ENCODE data around the gene TIMM10B. TPM values are rescaled to one million over a fixed set of nuclear protein-coding genes. Genes with fewer than 3 reads are reported as not detected.

The TIMM10B gene
- polyA plus RNA-seq, 2 of the 4 experiments (the other 2 are of a cell fraction), result 24.4 to 35.6 TPM

- WGBS (ENCODE audit: missing lambda C conversion rate), result 64% methylated on average over 2 of the region's 2 CpGs
- ATAC-seq (no peak), DNase-seq (ENCODE audit: low read depth in 1 of 2, low spot score in 1 of 2) (no peak), FAIRE-seq (no peak)
- no peak overlapping the region for H3K27ac ChIP-seq
- H3K4me2 ChIP-seq, result no peak overlapping the region
- TF ChIP-seq POLR2A (IDR thresholded peaks at IDR 0.05; ENCODE audit: low read length) (no peak), MYC (IDR thresholded peaks at IDR 0.05; ENCODE audit: borderline replicate concordance, low read length) (no peak), RARB (CRISPR knock-in tag; IDR thresholded peaks at IDR 0.05) (no peak), ZFP36 (IDR thresholded peaks at IDR 0.05; ENCODE audit: borderline replicate concordance, partially characterized antibody) (no peak), CBX8 (IDR thresholded peaks at IDR 0.05) (no peak), EHF (CRISPR knock-in tag; IDR thresholded peaks at IDR 0.05) (no peak), CHD4 (IDR thresholded peaks at IDR 0.05; ENCODE audit: borderline replicate concordance) (no peak), HMGXB4 (CRISPR knock-in tag; IDR thresholded peaks at IDR 0.05; ENCODE audit: borderline replicate concordance) (no peak), FOXS1 (CRISPR knock-in tag; IDR thresholded peaks at IDR 0.05) (no peak), PBX3 (IDR thresholded peaks at IDR 0.05) (no peak), CBX2 (IDR thresholded peaks at IDR 0.05; ENCODE audit: borderline replicate concordance, low read depth) (no peak), RAD21 (conservative IDR thresholded peaks at IDR 0.05 in 1 of 2, IDR thresholded peaks at IDR 0.05 in 1 of 2) (no peak), HOXA7 (CRISPR knock-in tag; IDR thresholded peaks at IDR 0.05) (no peak), BCL3 (IDR thresholded peaks at IDR 0.05) (no peak), JUN (IDR thresholded peaks at IDR 0.05) (no peak), SREBF2 (IDR thresholded peaks at IDR 0.05) (no peak), REST (IDR thresholded peaks at IDR 0.05) (no peak)
- CTCF ChIA-PET, result interaction anchor here (1.0 to 1.7 kb wide), 2 partner anchors 25 to 80 kb away, joined by 3 to 6 read pairs; no protein-coding TSS in a partner anchor
- POLR2A ChIA-PET, result no interaction called here
- H3K9me3 ChIP-seq, result no peaks in the 10 kb centered on the region
- no peaks in the 10 kb centered on the region for H3K4me1 ChIP-seq
- H3K4me3 ChIP-seq, result no peak overlapping the region
Observed at GRCh38 chr11:6458352-6459098, 22.8 kb upstream of the TIMM10B start.

- FAIRE-seq, result no peak
- no peak overlapping the region for H3K27ac ChIP-seq
- no peak for ATAC-seq
- H3K9me3 ChIP-seq, result no peaks in the 10 kb centered on the region
- CTCF ChIA-PET, result interaction anchor here (1.0 to 2.0 kb wide), 4 partner anchors 16 to 80 kb away, joined by 3 to 7 read pairs (median 4); no protein-coding TSS in a partner anchor
- DNase-seq (ENCODE audit: low read depth in 1 of 2, low spot score in 1 of 2), result no peak
- TF ChIP-seq SMC3 (IDR thresholded peaks at IDR 0.05) (no peak), USF2 (IDR thresholded peaks at IDR 0.05) (no peak), HEYL (CRISPR knock-in tag; IDR thresholded peaks at IDR 0.05) (no peak), KDM1A (IDR thresholded peaks at IDR 0.05; ENCODE audit: low read depth) (no peak), NR3C1 (IDR thresholded peaks at IDR 0.05) (no peak), CBX8 (IDR thresholded peaks at IDR 0.05) (no peak), RARB (CRISPR knock-in tag; IDR thresholded peaks at IDR 0.05) (no peak), NFE2L2 (conservative IDR thresholded peaks at IDR 0.05; ENCODE audit: low read length) (no peak), TFCP2L1 (CRISPR knock-in tag; IDR thresholded peaks at IDR 0.05) (no peak)
- H3K4me2 ChIP-seq, result no peak overlapping the region
- POLR2A ChIA-PET, result no interaction called here
- H3K4me1 ChIP-seq, result no peaks in the 10 kb centered on the region
- WGBS (ENCODE audit: missing lambda C conversion rate), result 38% methylated on average over 1 of the region's 1 CpG
- H3K4me3 ChIP-seq, result no peak overlapping the region
Observed at GRCh38 chr11:6459099-6459450, 22.2 kb upstream of the TIMM10B start.
